HL-60 (cell line): Measurements from ENCODE around the gene JUP.

Experiments
- DNase-seq, 2 experiments: peaks; one replicate each; pipeline ENCODE4 v3.0.0-alpha.2; 2010 to 2020; ENCODE audit warnings: low read depth in 1 of 2, low spot score in 1 of 2
- H3K27ac ChIP-seq: fragments of 250-450 bp; sonication (Bioruptor Pico); replicated peaks from 2 replicates; pipeline ENCODE4 v1.5.1; 2020; ENCODE audit warnings: mild to moderate bottlenecking, moderate library complexity
- H3K27me3 ChIP-seq: fragments of 250-450 bp; sonication (Bioruptor Pico); 2 replicates; pipeline ENCODE4 v1.5.1; 2021; ENCODE audit warnings: mild to moderate bottlenecking, moderate library complexity; ENCODE audit not compliant: insufficient read depth, poor library complexity, severe bottlenecking
- H3K4me3 ChIP-seq: replicated peaks from 2 replicates; pipeline ENCODE4 v1.5.1; 2011; ENCODE audit warnings: mild to moderate bottlenecking, control low read depth, low read length; ENCODE audit not compliant: insufficient read depth
- CTCF ChIP-seq: IDR thresholded peaks from one replicate; pipeline ENCODE4 v1.5.1; 2011; ENCODE audit warnings: low read length, control low read depth, inconsistent platforms; ENCODE audit not compliant: insufficient read depth
- GABPA ChIP-seq: IDR thresholded peaks from 2 replicates; pipeline ENCODE4 v1.6.1; 2012; ENCODE audit warnings: low read depth
- POLR2AphosphoS5 ChIP-seq: IDR thresholded peaks from 2 replicates; pipeline ENCODE4 v1.6.1; 2012; ENCODE audit warnings: low read depth
- REST ChIP-seq: IDR thresholded peaks from 2 replicates; pipeline ENCODE4 v1.6.1; 2012; ENCODE audit warnings: low read depth; ENCODE audit not compliant: insufficient replicate concordance
- SPI1 ChIP-seq: IDR thresholded peaks from 2 replicates; pipeline ENCODE4 v1.6.1; 2012; ENCODE audit warnings: low read depth, mild to moderate bottlenecking, borderline replicate concordance

JUP gene

GRCh38 chr17:41785091-41785858, 1.2 kb downstream of the JUP start:
- Histone ChIP-seq H3K4me3 (peak overlapping the region; percentile 50), H3K27me3 (no peaks in the 10 kb centered on the region), H3K27ac (peak overlapping the region; percentile 66)
- peak in 1 of 2 experiments; percentile 58 for DNase-seq
- TF ChIP-seq CTCF: no peak
- TF ChIP-seq REST: no peak
- TF ChIP-seq POLR2AphosphoS5: no peak

GRCh38 chr17:41784207-41784744, 2.2 kb downstream of the JUP start:
- DNase-seq: peak; percentile 76 to 82
- no peak overlapping the region for H3K4me3 ChIP-seq
- TF ChIP-seq CTCF (no peak), GABPA (no peak), SPI1 (no peak), POLR2AphosphoS5 (no peak), REST (no peak)
- peak overlapping the region; percentile 66 for H3K27ac ChIP-seq
- H3K27me3 ChIP-seq: no peaks in the 10 kb centered on the region

- DNase-seq: no peak
- H3K4me3 ChIP-seq: no peak overlapping the region
- TF ChIP-seq GABPA: no peak
- no peak for TF ChIP-seq POLR2AphosphoS5
- TF ChIP-seq SPI1: no peak
- TF ChIP-seq REST: no peak
- TF ChIP-seq CTCF: no peak
- H3K27ac ChIP-seq: no peak overlapping the region
- H3K27me3 ChIP-seq: no peaks in the 10 kb centered on the region
Measured at GRCh38 chr17:41782142-41782541, 4.4 kb downstream of the JUP start.
